Measurements from ENCODE around the gene PTPRN2. TPM values are rescaled to one million over a fixed set of nuclear protein-coding genes. Genes with fewer than 3 reads are reported as not detected.

Gene PTPRN2
- total and polyA plus RNA-seq, 2 donors (not counting 1 experiment from before 2014, with no cell fraction given) = 0.54 to 1.2 TPM

DNA sequence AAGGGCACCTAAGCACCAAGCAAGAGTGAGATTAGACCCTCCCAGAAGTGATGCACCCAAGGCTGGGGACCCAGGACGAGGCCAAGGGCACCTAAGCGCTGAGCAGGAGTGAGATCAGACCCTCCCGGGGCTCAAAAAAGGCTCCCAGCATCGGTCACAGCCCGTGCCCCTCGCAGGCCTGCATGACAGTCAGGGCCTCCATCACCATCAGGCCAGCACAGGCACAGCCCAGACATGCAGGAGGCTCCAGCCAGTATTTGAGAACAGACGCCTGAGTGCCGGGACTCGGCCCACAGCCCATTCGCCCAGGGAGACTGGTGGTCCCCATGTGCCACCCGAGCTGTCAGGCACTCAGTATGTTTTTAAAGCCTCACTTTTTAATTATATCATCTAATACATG, 595.9 kb downstream of the PTPRN2 start:
- no peak for TF ChIP-seq EZH2 (IDR thresholded peaks at IDR 0.05; ENCODE audit: low read length, missing control alignments)
- TF ChIP-seq, protein P1, sequence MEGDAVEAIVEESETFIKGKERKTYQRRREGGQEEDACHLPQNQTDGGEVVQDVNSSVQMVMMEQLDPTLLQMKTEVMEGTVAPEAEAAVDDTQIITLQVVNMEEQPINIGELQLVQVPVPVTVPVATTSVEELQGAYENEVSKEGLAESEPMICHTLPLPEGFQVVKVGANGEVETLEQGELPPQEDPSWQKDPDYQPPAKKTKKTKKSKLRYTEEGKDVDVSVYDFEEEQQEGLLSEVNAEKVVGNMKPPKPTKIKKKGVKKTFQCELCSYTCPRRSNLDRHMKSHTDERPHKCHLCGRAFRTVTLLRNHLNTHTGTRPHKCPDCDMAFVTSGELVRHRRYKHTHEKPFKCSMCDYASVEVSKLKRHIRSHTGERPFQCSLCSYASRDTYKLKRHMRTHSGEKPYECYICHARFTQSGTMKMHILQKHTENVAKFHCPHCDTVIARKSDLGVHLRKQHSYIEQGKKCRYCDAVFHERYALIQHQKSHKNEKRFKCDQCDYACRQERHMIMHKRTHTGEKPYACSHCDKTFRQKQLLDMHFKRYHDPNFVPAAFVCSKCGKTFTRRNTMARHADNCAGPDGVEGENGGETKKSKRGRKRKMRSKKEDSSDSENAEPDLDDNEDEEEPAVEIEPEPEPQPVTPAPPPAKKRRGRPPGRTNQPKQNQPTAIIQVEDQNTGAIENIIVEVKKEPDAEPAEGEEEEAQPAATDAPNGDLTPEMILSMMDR (conservative IDR thresholded peaks at IDR 0.05 in 1 of 2, IDR thresholded peaks at IDR 0.05 in 1 of 2; ENCODE audit: low read depth in 1 of 2, low read length in 2 of 2) = no peak
- Histone ChIP-seq H3K36me3 (ENCODE audit: control insufficient read depth, insufficient read depth, low read length) (no peaks in the 10 kb centered on the region), H3K9me3 (ENCODE audit: control insufficient read depth, insufficient read depth, low read depth, low read length) (no peaks in the 10 kb centered on the region), H3K27ac (ENCODE audit: insufficient read depth, low read length) (no peak overlapping the region), H3K9ac (ENCODE audit: insufficient read depth, low read length) (no peak overlapping the region), H2AFZ (ENCODE audit: low read length) (no peak overlapping the region), H3K79me2 (ENCODE audit: control insufficient read depth, insufficient read depth, low read length) (no peaks in the 10 kb centered on the region), H4K20me1 (ENCODE audit: control insufficient read depth, extremely low read depth, insufficient read depth, low read length) (no peaks in the 10 kb centered on the region), H3K27me3 (ENCODE audit: control insufficient read depth, insufficient read depth, low read length) (no peaks in the 10 kb centered on the region), H3K4me2 (ENCODE audit: extremely low read depth, insufficient read depth, low read length) (no peak overlapping the region), H3K4me1 (ENCODE audit: control insufficient read depth, extremely low read depth, insufficient read depth, low read length) (no peaks in the 10 kb centered on the region), H3K4me3 (replicated peaks in 1 of 4; ENCODE audit: control extremely low read depth in 1 of 4, insufficient read depth in 1 of 4, low read depth in 3 of 4, low read length in 4 of 4) (no peak overlapping the region)
- no peak for DNase-seq (ENCODE audit: low read depth in 2 of 2)

DNA sequence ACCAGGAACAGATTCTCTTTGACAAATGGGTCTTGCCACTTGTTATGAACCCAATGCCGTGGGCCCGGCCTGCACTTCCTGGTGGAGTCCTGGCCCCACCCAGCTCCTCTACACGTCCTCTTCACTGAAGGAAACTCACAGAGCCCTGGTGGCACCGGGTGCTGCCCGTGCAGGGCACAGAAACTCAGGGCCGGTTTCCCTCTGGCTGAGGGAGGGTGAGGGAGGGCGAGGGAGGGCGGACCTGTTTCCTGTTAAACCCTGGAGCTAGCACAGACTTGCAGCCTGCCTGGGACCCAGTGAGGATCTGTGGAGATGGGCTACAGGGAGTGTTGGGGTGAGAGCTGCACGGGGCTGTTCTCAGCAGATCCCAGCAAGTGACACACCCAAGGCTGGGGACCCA, 596.3 kb downstream of the PTPRN2 start:
- Histone ChIP-seq H3K27me3 (ENCODE audit: control insufficient read depth, insufficient read depth, low read length) (no peaks in the 10 kb centered on the region), H3K4me1 (ENCODE audit: control insufficient read depth, extremely low read depth, insufficient read depth, low read length) (no peaks in the 10 kb centered on the region), H3K9ac (ENCODE audit: insufficient read depth, low read length) (no peak overlapping the region), H3K27ac (ENCODE audit: insufficient read depth, low read length) (no peak overlapping the region), H3K4me3 (replicated peaks in 1 of 4; ENCODE audit: control extremely low read depth in 1 of 4, insufficient read depth in 1 of 4, low read depth in 3 of 4, low read length in 4 of 4) (no peak overlapping the region), H4K20me1 (ENCODE audit: control insufficient read depth, extremely low read depth, insufficient read depth, low read length) (no peaks in the 10 kb centered on the region), H3K79me2 (ENCODE audit: control insufficient read depth, insufficient read depth, low read length) (no peaks in the 10 kb centered on the region), H2AFZ (ENCODE audit: low read length) (no peak overlapping the region), H3K9me3 (ENCODE audit: control insufficient read depth, insufficient read depth, low read depth, low read length) (no peaks in the 10 kb centered on the region), H3K36me3 (ENCODE audit: control insufficient read depth, insufficient read depth, low read length) (no peaks in the 10 kb centered on the region), H3K4me2 (ENCODE audit: extremely low read depth, insufficient read depth, low read length) (no peak overlapping the region)
- TF ChIP-seq, protein P1 (conservative IDR thresholded peaks at IDR 0.05 in 1 of 2, IDR thresholded peaks at IDR 0.05 in 1 of 2; ENCODE audit: low read depth in 1 of 2, low read length in 2 of 2) = no peak
- no peak for TF ChIP-seq EZH2 (IDR thresholded peaks at IDR 0.05; ENCODE audit: low read length, missing control alignments)
- DNase-seq (ENCODE audit: low read depth in 2 of 2) = no peak

DNA sequence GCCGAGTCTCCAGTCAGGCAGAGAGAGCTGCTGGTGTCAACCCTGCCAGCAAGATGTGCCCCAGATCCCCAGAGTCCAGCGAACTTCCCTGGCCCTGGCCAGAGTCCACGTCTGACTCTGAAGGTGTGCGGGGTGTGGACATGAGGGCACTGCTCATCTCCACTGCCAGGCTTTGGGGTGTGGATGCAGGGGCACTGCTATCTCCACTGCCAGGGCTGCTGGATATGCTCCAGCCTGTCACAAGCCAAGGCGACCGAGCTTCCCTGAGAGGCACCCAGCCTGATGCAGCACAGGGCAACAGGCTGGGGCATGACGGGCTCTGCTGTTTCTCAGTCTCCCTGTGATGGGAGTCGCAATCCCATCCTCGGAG, 596.8 kb downstream of the PTPRN2 start:
- H4K20me1 ChIP-seq (ENCODE audit: control insufficient read depth, extremely low read depth, insufficient read depth, low read length) = no peaks in the 10 kb centered on the region
- no peaks in the 10 kb centered on the region for H3K9me3 ChIP-seq (ENCODE audit: control insufficient read depth, insufficient read depth, low read depth, low read length)

More for the DNA sequence above, 596.8 kb downstream of the PTPRN2 start:
- Histone ChIP-seq H3K27me3 (ENCODE audit: control insufficient read depth, insufficient read depth, low read length) (no peaks in the 10 kb centered on the region), H3K4me3 (replicated peaks in 1 of 4; ENCODE audit: control extremely low read depth in 1 of 4, insufficient read depth in 1 of 4, low read depth in 3 of 4, low read length in 4 of 4) (no peak overlapping the region), H3K79me2 (ENCODE audit: control insufficient read depth, insufficient read depth, low read length) (no peaks in the 10 kb centered on the region), H3K4me1 (ENCODE audit: control insufficient read depth, extremely low read depth, insufficient read depth, low read length) (no peaks in the 10 kb centered on the region), H2AFZ (ENCODE audit: low read length) (no peak overlapping the region), H3K36me3 (ENCODE audit: control insufficient read depth, insufficient read depth, low read length) (no peaks in the 10 kb centered on the region), H3K9ac (ENCODE audit: insufficient read depth, low read length) (no peak overlapping the region), H3K4me2 (ENCODE audit: extremely low read depth, insufficient read depth, low read length) (no peak overlapping the region), H3K27ac (ENCODE audit: insufficient read depth, low read length) (no peak overlapping the region)
- no peak for DNase-seq (ENCODE audit: low read depth in 2 of 2)
- TF ChIP-seq, protein P1 (conservative IDR thresholded peaks at IDR 0.05 in 1 of 2, IDR thresholded peaks at IDR 0.05 in 1 of 2; ENCODE audit: low read depth in 1 of 2, low read length in 2 of 2) = no peak

Measured in fibroblast of lung (primary cell).